Mesenteric fat pad (tissue), 1 donor: ENCODE results near the gene LRP1B. TPM values are rescaled to one million over a fixed set of nuclear protein-coding genes. Genes with fewer than 3 reads are reported as not detected.
"Not testable (repeated sequence)": the region's sequence is repeated elsewhere in the genome, so short reads cannot be mapped to it uniquely, and the experiment has no call there.

ENCODE experiments used
- DNase-seq: peaks from one replicate; pipeline ENCODE4 v3.0.0-alpha.2; 2020; ENCODE audit warnings: low spot score
- total RNA-seq: library from RNA; stranded (reverse); fragmentation: NEBNext Ultra II Directional; extraction: Animal tissue kit (Norgen Biotek cat#: 25700); gene quantifications from one replicate; pipeline ENCODE4 v1.2.1, GENCODE V29; 2021
- donor health status: DM: yes; HTN: yes; CAD: no.

LRP1B gene
- total RNA-seq, 1 donor from 2014 or later: 0.22 TPM

DNA sequence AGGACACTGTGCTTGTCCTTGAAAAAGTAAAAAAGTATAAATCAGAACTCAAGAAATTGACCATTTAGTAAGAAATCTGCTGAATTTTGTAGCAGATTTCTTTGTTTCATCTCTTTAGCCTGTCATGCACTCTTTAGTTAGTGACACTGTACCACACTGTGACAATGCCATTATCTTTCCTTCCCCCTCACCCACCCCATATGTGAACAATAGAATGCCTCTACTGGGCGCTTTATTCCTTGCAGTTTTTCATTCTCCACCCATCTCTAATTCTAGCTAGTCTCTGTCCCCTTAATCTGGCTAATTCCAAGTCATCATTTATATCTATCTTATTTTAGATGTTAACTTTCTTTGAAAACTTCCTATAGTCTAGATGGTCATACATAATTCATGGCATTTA is 241.0 kb downstream of the LRP1B start:
- no peak for DNase-seq

DNA sequence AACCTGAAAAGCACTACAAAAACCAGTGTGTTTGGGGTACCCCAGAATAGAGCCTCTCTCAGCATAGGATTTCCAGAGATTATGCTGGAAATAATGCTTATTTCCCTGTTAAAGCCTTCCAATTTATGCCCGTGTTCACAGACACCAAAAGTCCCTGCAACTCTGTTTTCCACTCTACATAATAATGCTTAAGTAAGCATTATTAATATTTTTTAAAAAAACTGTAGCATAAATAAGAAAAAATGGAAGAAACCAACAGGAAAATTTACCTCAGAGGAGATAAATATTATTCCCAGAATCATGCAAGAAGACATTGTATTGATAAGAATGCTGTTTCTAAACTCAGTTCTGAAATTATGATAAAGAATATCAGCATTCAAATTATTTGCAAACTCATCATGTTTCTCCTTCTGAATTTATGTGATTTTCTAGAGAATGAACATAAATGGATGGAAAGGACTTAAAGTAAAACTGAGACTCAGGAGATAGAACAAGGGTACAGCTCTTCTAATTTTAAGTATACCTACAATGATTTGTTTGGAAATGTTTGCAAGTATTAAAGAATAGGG is 241.7 kb downstream of the LRP1B start:
- no peak for DNase-seq

DNA sequence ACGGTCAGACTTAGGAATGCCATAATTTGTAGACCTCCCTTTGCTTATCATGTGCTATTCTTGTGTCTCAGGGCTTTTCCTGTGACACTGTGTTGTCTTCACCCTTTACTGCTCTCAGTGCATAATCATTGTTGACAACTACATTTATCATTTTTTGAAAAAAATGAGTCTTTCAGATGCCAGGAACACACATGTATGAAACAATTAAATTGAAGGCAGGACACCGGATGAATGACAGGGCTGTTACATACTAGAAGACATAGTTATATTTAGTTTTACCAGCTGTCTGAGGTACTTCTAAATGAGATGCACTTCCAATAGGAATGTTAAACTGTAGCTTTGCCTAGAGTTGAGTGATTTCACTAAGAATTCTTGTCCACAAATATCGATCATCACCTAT is 243.5 kb downstream of the LRP1B start:
- DNase-seq: no peak

DNA sequence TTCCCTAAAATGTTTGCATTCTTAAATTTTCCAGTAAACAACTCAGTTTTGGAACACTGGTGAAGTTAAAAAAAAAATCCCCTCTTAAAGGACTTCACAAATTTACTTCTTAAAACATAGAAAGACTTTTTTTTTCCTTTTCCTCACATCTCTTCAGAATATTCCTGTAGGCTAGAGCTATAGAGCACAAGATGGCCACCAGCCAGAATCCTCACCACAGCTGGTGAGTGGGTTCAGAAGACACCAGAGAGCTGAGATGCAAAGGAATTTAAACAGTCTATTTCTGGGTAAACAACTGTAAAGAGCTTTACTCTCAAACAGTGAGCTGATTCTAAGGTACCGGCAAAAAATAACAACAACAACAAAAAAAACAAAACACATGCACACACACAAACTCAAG is 252.8 kb downstream of the LRP1B start:
- DNase-seq: no peak

GRCh38 chr2:141871913-141872634 is 258.7 kb downstream of the LRP1B start:
- DNase-seq: no peak

GRCh38 chr2:141869572-141869971 is 261.2 kb downstream of the LRP1B start:
- no peak for DNase-seq

DNA sequence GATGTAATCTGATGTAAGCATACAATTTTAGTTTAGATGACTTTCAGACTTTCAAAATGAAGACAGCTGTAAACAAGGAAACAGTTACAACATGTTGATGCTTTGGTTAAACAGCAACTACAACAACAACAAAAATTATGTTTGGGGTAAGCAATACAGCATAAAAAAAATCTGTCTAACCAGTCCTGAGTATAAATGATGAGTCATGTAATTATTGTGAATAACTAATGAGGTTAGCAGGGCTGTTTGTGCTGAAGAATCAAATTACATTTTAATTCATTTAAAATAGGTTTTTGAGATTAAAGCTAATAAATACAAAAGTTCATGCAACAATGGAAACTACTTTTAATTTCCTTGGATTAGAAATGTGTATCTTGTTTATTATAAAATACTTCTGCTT is 266.9 kb downstream of the LRP1B start:
- DNase-seq: no peak

- DNase-seq: no peak
These were observed 274.4 kb downstream of the LRP1B start for GRCh38 chr2:141856215-141856919.

GRCh38 chr2:141848191-141848590 is 282.6 kb downstream of the LRP1B start:
- DNase-seq: no peak

GRCh38 chr2:141844231-141844630 is 286.6 kb downstream of the LRP1B start:
- DNase-seq: no peak

GRCh38 chr2:141835103-141835502 is 295.7 kb downstream of the LRP1B start:
- no peak for DNase-seq

GRCh38 chr2:141828761-141829160 is 302.1 kb downstream of the LRP1B start:
- DNase-seq: no peak

- no peak for DNase-seq
These were observed 306.0 kb downstream of the LRP1B start for GRCh38 chr2:141824790-141825189.

- DNase-seq: no peak
These were observed 309.9 kb downstream of the LRP1B start for GRCh38 chr2:141820893-141821292.

DNA sequence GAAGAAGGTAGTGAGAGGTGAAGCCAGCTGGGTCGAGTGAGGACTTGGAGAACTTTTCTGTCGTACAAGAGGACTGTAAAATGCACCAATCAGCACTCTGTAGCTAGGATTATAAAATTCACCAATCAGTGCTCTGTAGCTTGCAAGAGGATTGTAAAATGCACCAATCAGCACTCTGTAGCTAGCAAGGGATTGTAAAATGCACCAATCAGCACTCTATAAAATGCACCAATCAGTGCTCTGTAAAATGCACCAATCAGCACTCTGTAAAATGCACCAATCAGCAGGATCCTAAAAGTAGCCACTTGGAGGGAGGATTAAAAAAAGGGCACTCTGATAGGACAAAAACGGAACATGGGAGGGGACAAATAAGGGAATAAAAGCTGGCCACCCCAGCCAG is 315.5 kb downstream of the LRP1B start:
- not testable (repeated sequence) for DNase-seq

GRCh38 chr2:141814150-141814549 is 316.7 kb downstream of the LRP1B start:
- no peak for DNase-seq

DNA sequence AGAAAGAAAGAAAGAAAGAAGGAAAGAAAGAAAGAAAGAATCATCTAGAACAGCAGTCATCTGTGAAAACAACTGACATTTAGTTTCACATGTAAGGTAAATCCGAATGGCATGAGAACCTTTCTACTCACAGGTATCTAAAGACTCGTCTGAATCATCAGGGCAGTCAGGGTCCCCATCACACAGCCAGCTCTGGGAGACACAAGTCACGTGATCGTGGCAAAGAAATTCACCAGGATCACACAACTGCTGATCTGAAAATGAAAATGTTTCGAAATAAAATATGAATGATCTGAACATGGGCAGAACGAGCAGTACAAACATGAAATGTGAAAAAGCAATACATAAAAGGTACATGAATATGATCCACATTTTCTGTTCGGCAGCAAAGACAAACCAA is 320.7 kb downstream of the LRP1B start:
- DNase-seq: no peak

DNA sequence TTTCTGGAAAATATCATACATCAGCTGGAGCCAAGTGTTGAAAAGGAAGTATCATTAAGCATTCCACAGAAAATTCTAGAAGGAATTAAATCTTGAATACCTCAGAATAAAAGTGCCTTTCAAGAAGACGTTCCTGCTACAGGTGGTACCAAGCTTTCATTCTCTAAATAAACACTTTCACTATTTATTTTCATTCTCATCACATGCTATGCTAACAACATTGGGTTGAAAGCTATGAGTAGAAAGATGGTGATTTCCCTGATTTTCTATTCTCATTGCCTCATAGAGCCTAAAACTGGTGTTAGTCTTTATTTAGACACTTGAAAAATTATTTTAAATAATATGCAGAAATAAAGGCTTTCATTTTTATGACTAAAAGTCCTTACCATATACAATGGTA is 324.7 kb downstream of the LRP1B start:
- no peak for DNase-seq

- no peak for DNase-seq
These were observed 325.5 kb downstream of the LRP1B start for GRCh38 chr2:141805302-141805701.

DNA sequence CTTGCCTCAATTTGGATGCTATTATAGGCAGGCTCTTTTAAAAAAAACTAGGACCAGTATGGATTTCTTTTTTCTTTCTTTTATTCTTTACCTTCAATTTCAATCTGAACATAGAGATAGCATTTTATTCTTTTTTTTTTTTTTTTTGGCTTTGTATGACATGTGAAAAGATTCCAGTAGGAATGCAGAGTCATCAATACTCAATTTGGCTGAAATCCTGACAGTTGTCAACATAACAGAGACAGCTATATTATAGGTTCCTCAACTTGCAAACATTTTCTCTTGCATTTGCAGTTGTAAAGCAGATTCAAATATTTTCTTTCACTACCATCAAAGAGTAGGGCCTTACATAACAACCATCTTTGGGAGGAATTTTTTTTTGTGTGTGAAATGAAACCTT is 334.4 kb downstream of the LRP1B start:
- DNase-seq: no peak

- no peak for DNase-seq
These were observed 339.3 kb downstream of the LRP1B start for GRCh38 chr2:141791521-141791920.

GRCh38 chr2:141782574-141782973 is 348.2 kb downstream of the LRP1B start:
- no peak for DNase-seq
